ENCODE measurements around the gene PEX1.

Gene PEX1

GRCh38 chr7:92437956-92438491, 90.3 kb downstream of the PEX1 start:
- H3K27ac ChIP-seq (ENCODE audit: low read length), result no peak overlapping the region
- TF ChIP-seq EZH2phosphoT487 (IDR thresholded peaks at IDR 0.05; ENCODE audit: low read depth) (no peak), CTCF (IDR thresholded peaks at IDR 0.05; ENCODE audit: low read depth, low read length) (no peak)
- H3K4me2 ChIP-seq (ENCODE audit: low read length), result no peak overlapping the region
- no peaks in the 10 kb centered on the region for H3K79me2 ChIP-seq (ENCODE audit: low read length)
- no peaks in the 10 kb centered on the region for H4K20me1 ChIP-seq (ENCODE audit: insufficient read depth, low read length)
- H3K4me3 ChIP-seq (ENCODE audit: low read length), result no peak overlapping the region
- H3K9me3 ChIP-seq (ENCODE audit: insufficient read depth, low read length), result no peaks in the 10 kb centered on the region
- H3K36me3 ChIP-seq (replicated peaks; ENCODE audit: low read depth, low read length), result no peaks in the 10 kb centered on the region
- H2AFZ ChIP-seq (ENCODE audit: low read depth, low read length), result no peak overlapping the region
- no peaks in the 10 kb centered on the region for H3K4me1 ChIP-seq (ENCODE audit: low read length)
- no peaks in the 10 kb centered on the region; the same call in 1 of the 2 replicates for H3K27me3 ChIP-seq (ENCODE audit: low read depth, low read length)
- no peak overlapping the region for H3K9ac ChIP-seq (ENCODE audit: low read length)

Measured in OCI-LY3 (cell line).